Endothelial cell of umbilical vein (primary cell): Measurements from ENCODE around the gene OXA1L. TPM values are rescaled to one million over a fixed set of nuclear protein-coding genes. Genes with fewer than 3 reads are reported as not detected.

ENCODE experiments used
- BruUV-seq: library from RNA; stranded (reverse); fragments of 400-500 nt; replicated peaks from 2 replicates; lab custom pipeline; 2021; lab: Mats Ljungman, UMichigan
- CTCF ChIA-PET: fragments of 300-600, 350-600 bp; sonication (Branson Sonifier 250); formaldehyde crosslinking; loops from one replicate; lab custom pipeline; 2021; ENCODE audit warnings: antibody characterized with exemption, inconsistent platforms; lab: Charles Lee
- POLR2A ChIA-PET: fragments of 300-600, 350-600 bp; sonication (Branson Sonifier 250); formaldehyde crosslinking; loops from one replicate; lab custom pipeline; 2021; ENCODE audit warnings: antibody characterized with exemption, inconsistent platforms; lab: Charles Lee
- DNase-seq: peaks from one replicate; pipeline ENCODE4 v3.0.0-alpha.2; 2011; ENCODE audit warnings: low read depth, low spot score
- FAIRE-seq: peaks from 2 replicates; lab custom pipeline; 2011; peaks lifted over from hg19 to GRCh38; lab: Jason Lieb, UNC
- H2AFZ ChIP-seq: 2 replicates; pipeline ENCODE4 v1.6.0; 2012; ENCODE audit warnings: low read depth, low read length, control low read depth, inconsistent platforms
- H3K27ac ChIP-seq: 2 replicates; pipeline ENCODE4 v1.5.1; 2011; ENCODE audit warnings: low read depth, mild to moderate bottlenecking, control low read depth, low read length, moderate library complexity; ENCODE audit not compliant: insufficient read depth
- H3K27me3 ChIP-seq, 2 experiments: 2 replicates each; pipeline versions ENCODE4 v1.6.0 to v1.6.1; 2011; ENCODE audit warnings: low read length in 2 of 2, mixed read lengths in 1 of 2; ENCODE audit not compliant: control insufficient read depth in 2 of 2, insufficient read depth in 2 of 2
- H3K36me3 ChIP-seq, 2 experiments: 2 replicates in 1 of 2; 3 replicates in 1 of 2; pipeline ENCODE4 v1.5.1; 2011; ENCODE audit warnings: low read length in 2 of 2, mild to moderate bottlenecking in 1 of 2, moderate library complexity in 1 of 2; ENCODE audit not compliant: control insufficient read depth in 2 of 2, insufficient read depth in 2 of 2; ENCODE audit errors: extremely low read depth in 1 of 2
- H3K4me1 ChIP-seq: 3 replicates; pipeline ENCODE4 v1.5.1; 2011; ENCODE audit warnings: mild to moderate bottlenecking, low read length; ENCODE audit not compliant: control insufficient read depth, insufficient read depth; ENCODE audit errors: extremely low read depth
- H3K4me2 ChIP-seq: 2 replicates; pipeline ENCODE4 v1.6.1; 2011; ENCODE audit warnings: low read length, control low read depth, mixed read lengths; ENCODE audit not compliant: insufficient read depth
- H3K4me3 ChIP-seq, 3 experiments: fragments of 200-600 bp in 1 of 3; sonication (generic), shearing (Covaris generic) in 1 of 3; replicated peaks in 1 of 3; 2 replicates each; pipeline ENCODE4 v1.5.1; 2011 to 2016; ENCODE audit warnings: control low read depth in 3 of 3, low read length in 3 of 3, mild to moderate bottlenecking in 2 of 3, inconsistent platforms in 1 of 3, low read depth in 1 of 3, moderate library complexity in 1 of 3; ENCODE audit not compliant: insufficient read depth in 1 of 3
- H3K79me2 ChIP-seq: 2 replicates; pipeline ENCODE4 v1.6.0; 2012; ENCODE audit warnings: low read length, inconsistent platforms; ENCODE audit not compliant: control insufficient read depth, insufficient read depth
- H3K9ac ChIP-seq: replicated peaks from 2 replicates; pipeline ENCODE3; 2011; ENCODE audit warnings: low read length, control low read depth; ENCODE audit not compliant: insufficient read depth; ENCODE audit errors: extremely low read depth
- H3K9me1 ChIP-seq: replicated peaks from 3 replicates; pipeline ENCODE4 v1.6.0; 2011; ENCODE audit warnings: mild to moderate bottlenecking, low read length; ENCODE audit not compliant: control insufficient read depth, insufficient read depth; ENCODE audit errors: extremely low read depth
- H3K9me3 ChIP-seq: replicated peaks from 2 replicates; pipeline ENCODE4 v1.5.1; 2012; ENCODE audit warnings: low read length, inconsistent platforms; ENCODE audit not compliant: control insufficient read depth, insufficient read depth
- H4K20me1 ChIP-seq: replicated peaks from 2 replicates; pipeline ENCODE3; 2011; ENCODE audit warnings: mild to moderate bottlenecking, low read length; ENCODE audit not compliant: control insufficient read depth, insufficient read depth; ENCODE audit errors: extremely low read depth
- EZH2 ChIP-seq: IDR thresholded peaks from 2 replicates; pipeline ENCODE4 v1.6.1; 2012; ENCODE audit warnings: borderline replicate concordance, low read depth, mild to moderate bottlenecking, moderate library complexity, low read length, inconsistent platforms; ENCODE audit not compliant: severe bottlenecking
- FOS ChIP-seq: IDR thresholded peaks from 2 replicates; pipeline ENCODE4 v1.6.1; 2011; ENCODE audit warnings: mild to moderate bottlenecking, low read length, moderate library complexity, borderline replicate concordance; ENCODE audit not compliant: insufficient read depth
- GATA2 ChIP-seq: IDR thresholded peaks from 2 replicates; pipeline ENCODE4 v1.7.0; 2011; ENCODE audit warnings: low read depth, mild to moderate bottlenecking, moderate library complexity, mixed read lengths, low read length; ENCODE audit not compliant: insufficient read length, insufficient read depth
- JUN ChIP-seq: IDR thresholded peaks from 2 replicates; pipeline ENCODE4 v1.6.1; 2011; ENCODE audit warnings: borderline replicate concordance, low read depth; ENCODE audit not compliant: insufficient read length, insufficient read depth
- MYC ChIP-seq: IDR thresholded peaks from one replicate; pipeline ENCODE4 v1.6.1; 2011; ENCODE audit warnings: mild to moderate bottlenecking, low read depth, low read length
- POLR2A ChIP-seq: IDR thresholded peaks from 2 replicates; pipeline ENCODE4 v1.6.1; 2012; ENCODE audit warnings: low read depth, mild to moderate bottlenecking, control low read depth, low read length
- POLR2AphosphoS5 ChIP-seq: IDR thresholded peaks from 2 replicates; pipeline ENCODE4 v1.6.1; 2012; ENCODE audit warnings: low read depth, mild to moderate bottlenecking, control low read depth, low read length, moderate library complexity; ENCODE audit not compliant: insufficient read depth
- dilution Hi-C: fragments of 300-500 bp; cut with MboI; formaldehyde crosslinking; loops from one replicate; pipeline ENCODE4 v1.15.0; 2019; ENCODE audit warnings: low sequenced_read_pairs; ENCODE audit not compliant: extremely low pct_ligation_motif_present
- intact Hi-C: fragments of 100-400 bp; cut with micrococcal nuclease; formaldehyde crosslinking; loops from one replicate; pipeline ENCODE4 v1.10.0; 2022
- polyA plus RNA-seq, 4 experiments: library from polyadenylated mRNA; depleted of rRNA in 3 of 4; stranded (reverse) in 3 of 4; unstranded in 1 of 4; fragments of >200 nt; gene quantifications; 2 replicates each; pipeline versions ENCODE4 v1.2.1 to v1.2.3, GENCODE V29; 2011 to 2012; ENCODE audit warnings: missing spikeins in 1 of 4
- total RNA-seq: library from RNA; stranded (reverse); gene quantifications from 2 replicates; pipeline ENCODE4 v1.2.3, GENCODE V29; 2021
- TF ChIP-seq, protein P1 (sequence below): IDR thresholded peaks from 2 replicates; pipeline ENCODE4 v1.6.1; 2011; ENCODE audit not compliant: insufficient read depth, insufficient read length
- TF ChIP-seq, protein P2 (sequence below), 2 donors: IDR thresholded peaks; 1 replicate in 1 of 2; 2 replicates in 1 of 2; pipeline ENCODE4 v1.5.1; 2011; ENCODE audit warnings: low read length in 2 of 2, mild to moderate bottlenecking in 2 of 2, moderate library complexity in 2 of 2, control low read depth in 1 of 2, inconsistent platforms in 1 of 2, low read depth in 1 of 2; ENCODE audit not compliant: insufficient read depth in 1 of 2; ENCODE audit errors: extremely low read depth in 1 of 2

OXA1L gene
- total and polyA plus RNA-seq, 2 donors (not counting 3 experiments of a cell fraction or from before 2014, with no cell fraction given) = 212 to 294 TPM

DNA sequence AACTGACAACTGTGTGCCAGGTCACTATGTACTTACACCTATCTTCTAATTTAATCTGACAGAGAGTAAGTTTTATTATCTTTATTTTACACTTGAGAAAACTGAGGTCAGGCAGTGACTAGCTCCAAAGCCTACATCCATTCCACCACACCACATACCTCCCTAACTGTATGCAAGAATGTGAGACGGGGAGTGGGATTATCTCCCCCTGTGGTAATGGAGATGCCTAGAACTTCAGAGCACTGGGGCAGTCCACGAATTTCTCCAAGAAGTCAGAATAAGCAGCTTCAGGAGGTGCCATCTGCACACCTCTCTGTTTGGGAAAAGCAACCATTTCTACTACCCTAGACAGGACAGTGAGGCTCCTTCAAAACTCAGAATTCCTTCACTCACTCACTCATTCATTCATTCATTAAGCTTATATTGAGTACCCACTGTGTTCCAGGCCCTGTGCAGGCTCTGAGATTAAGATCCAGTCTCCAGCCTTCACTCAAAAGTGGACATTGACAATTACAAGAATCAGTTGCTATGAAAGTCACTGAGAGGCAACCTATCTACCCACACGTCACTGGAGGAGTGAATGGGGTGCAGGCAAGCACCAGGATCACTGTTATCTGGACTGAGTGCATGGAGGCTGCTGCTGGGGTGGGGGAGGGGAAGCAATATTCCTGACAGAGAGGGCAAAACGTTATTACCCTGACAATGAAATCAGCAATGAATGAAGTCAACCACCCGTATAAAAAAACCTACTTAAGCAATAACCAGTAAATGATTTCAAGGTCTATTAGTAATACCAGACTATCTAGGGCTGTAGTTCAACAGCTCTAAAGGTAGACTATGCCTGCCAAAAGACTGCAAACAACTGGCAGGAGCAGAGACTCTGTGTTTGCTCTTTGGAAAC, 30.8 kb downstream of the OXA1L start:
- H3K9me3 ChIP-seq = no peaks in the 10 kb centered on the region
- no peaks in the 10 kb centered on the region for H3K9me1 ChIP-seq
- FAIRE-seq (no peak), DNase-seq (no peak)
- dilution Hi-C loops = no loop called here
- H3K9ac ChIP-seq = no peak overlapping the region
- no peak overlapping the region for H3K4me3 ChIP-seq
- no peaks in the 10 kb centered on the region for H3K4me1 ChIP-seq
- intact Hi-C loops = no loop called here
- H3K4me2 ChIP-seq = no peak overlapping the region
- no peak overlapping the region for H2AFZ ChIP-seq
- ChIA-PET POLR2A (no interaction called here), CTCF (interaction anchor here (1.6 kb wide), 1 partner anchor 226 kb away, joined by 5 read pairs; no protein-coding TSS in a partner anchor)
- no peaks in the 10 kb centered on the region for H4K20me1 ChIP-seq
- peaks cover 0 to 5% of the 10 kb centered on the region in 2 experiments for H3K27me3 ChIP-seq
- no peak overlapping the region for H3K27ac ChIP-seq
- H3K79me2 ChIP-seq = no peaks in the 10 kb centered on the region
- no peak for TF ChIP-seq FOS
- TF ChIP-seq POLR2A = no peak
- TF ChIP-seq JUN = no peak
- peaks cover 0 to 3% of the 10 kb centered on the region in 2 experiments for H3K36me3 ChIP-seq
- no TSS peak for BruUV-seq

DNA sequence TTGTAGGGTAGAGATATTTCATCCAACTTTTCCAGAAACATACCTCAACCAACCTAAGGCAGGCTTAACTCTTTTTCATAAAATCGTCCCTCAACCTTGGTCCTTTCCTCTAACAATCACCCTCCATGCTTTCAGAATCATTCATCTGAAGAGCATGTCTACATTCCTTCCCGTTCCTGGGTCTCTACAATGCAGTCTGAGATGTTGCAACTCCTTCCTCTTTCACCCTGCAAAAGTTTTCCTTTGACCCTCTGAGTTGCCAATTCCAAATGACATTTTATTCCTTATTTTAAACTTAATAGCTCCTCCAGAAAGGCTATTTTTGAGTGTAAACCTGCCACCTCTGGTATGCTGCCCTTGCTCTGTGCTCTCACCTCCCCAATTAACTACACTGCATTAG, 32.0 kb downstream of the OXA1L start:
- CTCF ChIA-PET = no interaction called here
- H3K27me3 ChIP-seq = peaks cover 0 to 5% of the 10 kb centered on the region in 2 experiments

More for the DNA sequence above, 32.0 kb downstream of the OXA1L start:
- Histone ChIP-seq H4K20me1 (no peaks in the 10 kb centered on the region), H3K4me1 (no peaks in the 10 kb centered on the region), H3K9me3 (no peaks in the 10 kb centered on the region), H3K4me3 (no peak overlapping the region), H3K79me2 (no peaks in the 10 kb centered on the region), H3K36me3 (peaks cover 0 to 3% of the 10 kb centered on the region in 2 experiments), H2AFZ (no peak overlapping the region), H3K9me1 (no peaks in the 10 kb centered on the region), H3K9ac (no peak overlapping the region), H3K4me2 (no peak overlapping the region), H3K27ac (no peak overlapping the region)
- FAIRE-seq (no peak), DNase-seq (no peak)
- TF ChIP-seq EZH2 (no peak), GATA2 (no peak), POLR2A (no peak), MYC (no peak), FOS (no peak), POLR2AphosphoS5 (no peak), JUN (no peak)
- TF ChIP-seq, protein P1, sequence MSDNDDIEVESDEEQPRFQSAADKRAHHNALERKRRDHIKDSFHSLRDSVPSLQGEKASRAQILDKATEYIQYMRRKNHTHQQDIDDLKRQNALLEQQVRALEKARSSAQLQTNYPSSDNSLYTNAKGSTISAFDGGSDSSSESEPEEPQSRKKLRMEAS = no peak
- TF ChIP-seq, protein P2, sequence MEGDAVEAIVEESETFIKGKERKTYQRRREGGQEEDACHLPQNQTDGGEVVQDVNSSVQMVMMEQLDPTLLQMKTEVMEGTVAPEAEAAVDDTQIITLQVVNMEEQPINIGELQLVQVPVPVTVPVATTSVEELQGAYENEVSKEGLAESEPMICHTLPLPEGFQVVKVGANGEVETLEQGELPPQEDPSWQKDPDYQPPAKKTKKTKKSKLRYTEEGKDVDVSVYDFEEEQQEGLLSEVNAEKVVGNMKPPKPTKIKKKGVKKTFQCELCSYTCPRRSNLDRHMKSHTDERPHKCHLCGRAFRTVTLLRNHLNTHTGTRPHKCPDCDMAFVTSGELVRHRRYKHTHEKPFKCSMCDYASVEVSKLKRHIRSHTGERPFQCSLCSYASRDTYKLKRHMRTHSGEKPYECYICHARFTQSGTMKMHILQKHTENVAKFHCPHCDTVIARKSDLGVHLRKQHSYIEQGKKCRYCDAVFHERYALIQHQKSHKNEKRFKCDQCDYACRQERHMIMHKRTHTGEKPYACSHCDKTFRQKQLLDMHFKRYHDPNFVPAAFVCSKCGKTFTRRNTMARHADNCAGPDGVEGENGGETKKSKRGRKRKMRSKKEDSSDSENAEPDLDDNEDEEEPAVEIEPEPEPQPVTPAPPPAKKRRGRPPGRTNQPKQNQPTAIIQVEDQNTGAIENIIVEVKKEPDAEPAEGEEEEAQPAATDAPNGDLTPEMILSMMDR (IDR thresholded peaks at IDR 0.05; ENCODE audit: extremely low read depth in 1 of 2, insufficient read depth in 1 of 2, low read depth in 1 of 2, low read length in 2 of 2) = no peak
- BruUV-seq = no TSS peak
- POLR2A ChIA-PET = no interaction called here
- intact Hi-C loops = no loop called here
- dilution Hi-C loops = no loop called here
